DMS 273 treated with DMSO at 0.1 percent for 48 hours (cell line): ENCODE measurements around the gene KRT6C.
"Not testable (repeated sequence)": the region's sequence is repeated elsewhere in the genome, so short reads cannot be mapped to it uniquely, and the experiment has no call there.

Experiments used
- DNase-seq: peaks from one replicate; lab custom pipeline; 2025; lab: John Stamatoyannopoulos, UW

Gene KRT6C

DNA sequence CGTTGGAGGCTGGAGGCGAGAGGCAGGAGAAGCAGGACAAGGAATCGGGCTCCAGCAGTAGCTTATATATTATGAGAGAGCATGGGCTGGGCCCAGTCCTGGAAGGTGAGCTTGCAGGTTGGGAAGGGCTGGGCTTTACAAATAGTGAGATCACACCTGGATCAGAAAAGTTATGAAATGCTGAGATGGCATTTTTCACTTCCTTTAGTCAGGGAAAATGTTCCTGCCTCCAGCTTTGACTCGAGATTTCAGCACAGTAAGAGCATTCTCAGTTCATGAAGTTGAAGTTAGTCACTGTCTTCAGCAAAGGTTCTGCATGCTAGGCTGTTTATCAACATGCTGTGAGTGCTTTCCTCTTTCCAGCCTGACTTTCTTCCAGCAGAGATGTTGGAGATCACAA, at the start of gene KRT6C:
KRT6C (minus strand) TSS at position 38 of the 400 bp plus-strand sequence. CDS start 68 bp downstream, outside the sequence.
- DNase-seq: no peak

DNA sequence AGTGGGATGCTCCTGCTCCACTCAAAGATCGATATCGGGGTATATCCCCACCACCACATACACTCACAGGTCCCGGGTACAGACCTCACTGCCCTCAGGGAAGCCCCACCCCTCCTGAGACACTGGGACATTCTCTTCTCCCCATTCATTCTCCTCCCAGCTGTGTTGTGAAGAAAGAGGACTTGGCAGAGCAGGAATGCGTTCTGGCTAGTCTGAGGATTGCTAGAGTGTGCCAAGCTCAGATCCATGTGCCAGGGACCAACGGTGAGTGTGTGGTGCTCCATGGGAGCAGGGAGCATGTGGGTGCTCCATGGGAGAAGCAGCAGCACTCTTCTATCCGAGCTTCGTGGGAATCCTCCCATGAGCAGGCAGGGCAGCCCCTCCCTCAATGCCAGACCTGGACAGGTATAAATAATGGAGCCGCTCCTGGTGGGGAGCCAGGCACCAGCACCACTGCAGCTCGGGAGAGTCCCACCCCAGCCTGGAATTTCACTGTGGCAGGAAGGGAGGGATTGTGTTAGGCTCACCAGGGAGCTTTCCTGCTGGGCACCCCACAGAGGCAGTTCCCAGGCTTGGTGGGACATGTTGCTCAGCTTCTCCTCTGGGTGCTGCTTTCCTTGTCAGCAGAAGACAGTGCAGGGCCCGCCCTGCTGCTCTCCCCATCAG, 48.9 kb upstream of the KRT6C start:
- no peak for DNase-seq

DNA sequence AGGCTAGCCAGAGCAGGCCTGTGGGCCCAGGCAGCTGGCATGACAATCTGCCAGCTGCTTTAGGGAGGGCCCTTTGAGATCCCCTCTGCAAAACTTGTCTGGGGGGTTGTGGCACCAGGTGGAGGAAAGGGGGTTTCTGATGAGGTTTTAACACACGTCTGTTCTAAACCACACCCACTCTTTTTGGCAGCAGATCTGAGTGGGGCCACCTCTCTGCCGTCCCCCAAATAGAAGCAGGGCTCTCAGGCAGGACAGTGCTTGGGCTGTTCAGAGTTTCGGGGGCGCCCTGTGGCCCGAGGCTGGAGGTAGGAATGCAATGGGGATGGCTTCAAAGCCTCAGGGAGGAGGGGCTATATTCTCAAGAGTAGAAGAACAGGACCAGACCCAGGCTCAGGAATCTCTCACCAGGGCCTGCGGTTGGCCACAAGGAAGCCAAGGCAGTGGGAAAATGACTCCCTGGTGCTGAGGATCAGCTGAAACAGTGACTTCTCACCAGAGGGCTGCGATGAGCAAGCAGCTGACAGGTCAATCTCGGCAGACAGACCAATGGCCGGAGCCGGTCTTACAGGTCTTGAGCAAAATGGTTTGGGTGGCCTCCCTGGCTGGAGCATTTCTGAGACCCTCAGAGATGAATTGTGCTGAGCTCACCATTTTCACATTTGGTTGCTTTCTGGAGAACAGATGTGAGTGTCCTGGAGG, 48.1 kb upstream of the KRT6C start:
- no peak for DNase-seq

DNA sequence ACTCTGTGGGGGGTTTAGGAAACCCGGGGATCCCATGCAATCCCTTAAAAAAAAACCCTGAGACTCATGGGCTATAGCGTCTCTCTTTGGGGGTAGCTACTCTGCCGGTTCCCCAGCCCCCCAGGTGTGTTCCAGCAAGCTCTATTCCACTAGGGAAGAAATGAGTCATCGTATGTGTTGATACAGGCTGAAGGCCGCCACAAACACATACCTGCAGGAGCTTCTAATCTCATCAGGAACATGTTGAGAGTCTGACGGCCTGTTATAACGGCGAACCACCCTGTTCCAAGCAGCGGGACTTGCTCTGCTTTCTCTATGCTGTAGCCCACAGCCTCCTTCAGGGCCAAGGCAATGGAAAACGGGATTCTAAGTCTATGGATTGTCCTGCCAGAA, 47.6 kb upstream of the KRT6C start:
- no peak for DNase-seq

DNA sequence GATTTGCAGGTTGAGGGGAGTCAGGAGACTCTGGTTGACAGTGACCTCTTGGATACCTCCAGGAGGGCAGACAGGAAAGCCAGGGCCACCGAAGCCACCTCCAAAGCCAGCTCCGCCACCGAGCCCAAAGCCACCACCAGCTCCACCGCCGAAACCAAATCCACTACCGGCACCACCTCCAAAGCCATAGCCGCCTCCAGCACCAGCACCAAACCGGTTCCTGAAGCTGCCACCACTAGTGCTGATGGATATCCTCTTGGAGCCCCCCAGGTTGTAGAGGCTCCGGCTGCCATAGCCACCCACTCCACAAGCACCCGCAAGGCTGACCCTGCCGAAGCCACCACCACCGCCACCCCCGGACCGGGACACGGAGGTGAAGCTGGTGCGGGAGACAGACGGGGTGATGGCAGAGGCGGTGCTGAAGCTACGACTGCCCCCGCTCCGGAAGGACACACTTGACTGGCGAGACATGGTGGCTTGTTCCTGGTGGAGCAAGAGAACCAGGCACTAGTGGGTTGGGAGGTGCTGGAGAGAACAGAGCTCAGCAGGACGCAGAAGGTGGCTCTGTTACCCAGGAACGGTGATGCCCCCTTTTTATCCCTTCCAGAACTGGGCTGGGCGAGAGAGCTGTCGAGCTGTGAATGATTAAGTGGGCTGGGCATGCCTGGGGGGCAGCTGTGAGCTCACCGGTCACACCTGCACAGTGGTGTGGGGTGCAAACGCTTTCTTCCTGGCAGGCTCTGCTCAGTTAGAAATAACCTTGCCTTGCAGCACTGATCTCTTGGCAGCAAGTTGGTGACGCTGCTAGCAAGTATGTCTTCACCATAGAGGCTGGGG, 46.4 kb upstream of the KRT6C start, which contains the start of gene KRT5:
KRT5 (minus strand) TSS at position 569 of the 837 bp plus-strand sequence; CDS start at position 471, 98 bp downstream.
- DNase-seq: no peak

DNA sequence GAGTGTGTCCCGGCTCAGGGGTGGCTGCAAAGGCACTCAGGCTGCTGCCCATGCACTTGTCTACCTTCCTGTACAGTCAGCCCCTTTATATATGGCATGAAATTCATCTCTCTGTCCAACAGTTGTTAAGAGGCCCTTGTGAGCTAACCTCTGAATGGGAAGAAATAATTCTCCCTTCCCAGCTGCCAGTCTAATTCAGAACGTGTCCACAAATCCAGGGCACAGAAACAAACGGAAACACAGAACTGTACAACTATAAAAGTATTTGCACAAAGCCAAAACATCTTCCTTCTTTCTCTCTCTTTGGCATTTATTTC, 45.7 kb upstream of the KRT6C start:
- DNase-seq: no peak

DNA sequence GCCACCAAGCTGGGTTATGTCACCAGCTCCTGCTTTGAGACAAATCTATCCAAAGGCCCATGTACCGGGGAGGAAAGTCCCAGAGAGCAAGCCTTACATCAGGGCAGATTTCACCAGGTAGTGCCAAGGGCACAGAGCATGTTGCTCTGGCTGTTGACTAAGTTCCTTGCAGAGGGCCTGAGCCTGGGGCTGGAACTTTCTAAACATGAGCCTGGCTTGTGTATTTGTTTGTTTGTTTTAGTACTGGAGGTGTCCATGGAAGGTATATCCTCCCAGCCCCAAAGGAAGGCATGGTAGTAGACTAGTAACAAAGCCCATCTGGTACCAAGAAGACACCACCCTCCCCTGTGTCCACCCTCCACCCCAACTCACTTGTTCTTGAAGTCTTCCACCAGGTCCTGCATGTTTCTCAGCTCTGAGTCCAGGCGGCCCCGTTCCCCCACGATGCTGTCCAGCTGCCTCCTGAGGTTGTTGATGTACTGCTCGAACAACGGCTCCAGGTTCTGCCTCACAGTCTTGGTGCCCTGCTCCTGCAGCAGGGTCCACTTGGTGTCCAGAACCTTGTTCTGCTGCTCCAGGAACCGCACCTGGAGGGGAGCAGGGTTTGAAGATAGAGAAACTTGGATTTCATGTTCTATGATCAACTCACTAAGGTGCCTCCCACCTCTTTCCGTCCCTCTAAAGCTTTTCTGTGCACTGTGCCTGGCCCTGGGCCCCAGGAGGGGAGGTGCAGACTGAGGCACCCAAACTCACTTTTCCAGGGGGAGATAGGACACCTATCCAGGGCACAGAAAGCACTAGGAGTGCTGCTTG, 45.2 kb upstream of the KRT6C start:
- no peak for DNase-seq

DNA sequence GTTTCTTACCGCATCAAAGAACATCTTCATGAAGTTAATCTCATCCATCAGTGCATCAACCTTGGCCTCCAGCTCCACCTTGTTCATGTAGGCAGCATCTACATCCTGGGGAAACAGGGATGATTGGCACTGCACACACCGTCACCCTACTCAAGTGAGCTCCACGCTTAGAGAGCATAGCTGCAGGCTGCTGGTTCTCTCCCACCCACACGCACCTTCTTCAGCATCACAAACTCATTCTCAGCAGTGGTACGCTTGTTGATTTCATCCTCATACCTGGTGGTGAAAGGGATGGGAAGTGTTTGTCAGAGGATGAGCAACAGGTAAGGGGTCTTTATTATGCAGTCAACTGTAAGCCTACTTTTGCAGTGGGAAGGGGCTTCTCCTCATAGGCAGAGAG, 44.3 kb upstream of the KRT6C start:
- DNase-seq: no peak

DNA sequence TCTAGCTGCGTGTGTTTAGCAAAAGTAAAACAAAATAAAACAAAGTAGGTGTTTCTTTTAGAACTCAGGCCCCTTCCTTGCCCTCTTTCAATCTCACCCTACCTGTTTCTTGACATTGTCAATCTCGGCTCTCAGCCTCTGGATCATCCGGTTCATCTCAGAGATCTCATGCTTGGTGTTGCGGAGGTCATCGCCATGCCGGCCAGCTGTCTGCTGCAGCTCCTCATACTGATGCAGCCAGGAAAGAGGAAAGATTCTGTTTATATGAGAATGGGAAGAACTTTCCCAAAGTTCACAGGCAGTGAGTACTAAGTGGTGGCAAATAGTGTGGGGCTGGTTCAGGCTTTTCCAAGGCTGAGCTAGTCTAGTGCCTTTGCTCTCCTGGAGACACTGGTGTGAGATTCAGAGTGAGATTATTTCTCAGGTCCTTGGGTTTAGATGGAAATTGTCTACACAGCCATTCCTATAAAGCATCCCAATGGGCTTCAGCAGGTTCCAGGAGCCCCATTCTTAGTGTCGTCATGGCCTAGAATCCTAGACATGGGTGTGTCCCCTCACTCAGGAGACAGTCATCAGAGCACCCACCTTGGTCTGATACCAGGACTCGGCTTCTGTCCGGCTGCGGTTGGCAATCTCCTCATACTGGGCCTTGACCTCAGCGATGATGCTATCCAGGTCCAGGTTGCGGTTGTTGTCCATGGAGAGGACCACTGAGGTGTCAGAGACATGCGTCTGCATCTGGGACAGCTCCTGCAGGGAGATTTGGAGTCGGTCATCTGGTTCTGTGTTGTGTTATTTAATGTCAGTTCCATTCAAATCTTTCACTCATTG, 43.6 kb upstream of the KRT6C start:
- no peak for DNase-seq

DNA sequence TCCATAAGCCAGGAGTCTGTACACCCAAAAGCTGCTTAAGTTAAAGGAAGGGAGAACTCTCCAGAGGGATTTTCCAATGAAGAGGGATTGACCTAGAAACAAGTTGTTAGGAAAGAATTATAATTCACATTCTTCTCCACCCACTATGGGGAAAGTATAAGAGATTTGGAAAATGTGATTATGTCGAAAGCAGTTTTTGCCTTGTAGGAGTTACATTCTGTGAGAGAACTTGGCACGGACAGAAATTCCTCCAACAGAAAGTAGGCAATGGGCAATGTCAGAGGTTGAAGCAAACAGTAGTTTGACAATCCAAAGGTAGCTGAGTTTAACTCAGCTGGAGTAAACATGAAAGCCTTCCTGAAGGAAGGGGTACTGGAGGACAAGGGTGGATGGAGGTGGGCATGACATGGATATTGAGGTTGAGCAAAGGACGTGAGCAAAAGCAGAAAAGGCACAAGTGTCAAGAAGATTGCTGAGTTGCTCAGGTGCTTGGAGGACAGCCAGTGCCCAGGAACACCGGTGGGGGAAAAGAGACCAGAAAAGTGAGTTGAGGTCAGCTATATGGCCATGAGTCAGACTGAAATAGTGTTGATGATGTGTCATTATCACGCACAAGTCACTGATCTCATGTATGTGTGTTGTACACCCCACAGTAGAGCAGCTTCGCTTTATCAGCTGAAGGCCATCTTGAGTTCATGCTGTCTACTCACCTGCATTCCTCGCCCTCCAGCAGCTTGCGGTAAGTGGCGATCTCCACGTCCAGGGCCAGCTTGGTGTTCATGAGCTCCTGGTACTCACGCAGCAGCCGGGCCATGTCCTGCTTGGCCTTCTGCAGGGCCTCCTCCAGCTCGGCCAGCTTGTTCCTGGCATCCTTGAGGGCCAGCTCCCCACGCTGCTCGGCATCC, 42.6 kb upstream of the KRT6C start:
- DNase-seq: no peak

DNA sequence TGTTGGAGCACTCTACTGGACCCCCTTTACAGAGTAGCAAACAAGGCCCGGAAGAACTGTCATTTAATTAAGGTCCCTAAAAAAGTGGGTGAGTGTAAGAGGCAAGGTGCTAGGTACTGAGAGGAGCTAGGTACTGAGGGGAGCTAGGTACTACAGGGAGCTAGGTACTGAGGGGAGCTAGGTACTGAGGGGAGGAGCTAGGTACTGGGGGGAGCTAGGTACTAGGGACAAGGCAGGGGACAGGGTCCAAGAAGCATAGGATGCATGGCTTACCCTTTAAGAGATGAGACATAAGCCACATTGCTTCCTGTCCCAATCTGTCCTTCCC, 41.7 kb upstream of the KRT6C start:
- no peak for DNase-seq

DNA sequence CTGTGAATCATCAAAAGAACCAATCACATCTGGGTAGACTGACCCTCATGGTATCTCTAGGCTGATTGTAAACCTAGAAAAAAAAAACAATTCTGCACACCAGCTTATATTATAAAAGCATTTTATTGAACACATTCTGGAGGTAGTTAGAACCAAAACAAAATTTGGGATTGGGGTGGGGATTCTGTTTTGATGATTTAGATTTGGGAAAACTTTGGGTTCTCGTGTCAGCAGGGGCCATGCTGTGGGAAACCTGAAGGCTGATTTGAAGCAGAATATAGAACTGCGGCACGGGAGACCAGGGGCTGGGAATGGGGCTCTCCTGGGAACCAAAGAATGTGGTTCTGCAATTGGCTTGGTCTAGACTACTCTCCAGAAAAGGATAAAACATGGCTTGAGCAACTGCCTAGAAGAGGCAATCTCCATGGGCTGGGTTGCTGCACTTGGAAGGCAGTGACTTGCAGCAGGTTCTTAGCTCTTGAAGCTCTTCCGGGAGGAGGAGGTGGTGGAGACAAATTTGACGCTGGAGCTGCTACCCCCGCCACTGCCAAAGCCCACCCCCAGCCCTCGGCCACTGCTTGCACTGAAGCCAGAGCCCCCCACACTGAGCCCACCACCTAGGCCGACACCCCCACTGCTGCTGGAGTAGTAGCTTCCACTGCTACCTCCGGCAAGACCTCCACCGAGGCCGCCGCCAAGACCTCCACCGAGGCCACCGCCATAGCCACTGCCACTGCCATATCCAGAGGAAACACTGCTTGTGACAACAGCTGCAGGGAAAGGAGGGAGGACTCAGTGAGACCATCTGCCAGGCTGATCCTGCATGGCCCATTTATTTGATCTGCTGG, 41.1 kb upstream of the KRT6C start:
- no peak for DNase-seq

DNA sequence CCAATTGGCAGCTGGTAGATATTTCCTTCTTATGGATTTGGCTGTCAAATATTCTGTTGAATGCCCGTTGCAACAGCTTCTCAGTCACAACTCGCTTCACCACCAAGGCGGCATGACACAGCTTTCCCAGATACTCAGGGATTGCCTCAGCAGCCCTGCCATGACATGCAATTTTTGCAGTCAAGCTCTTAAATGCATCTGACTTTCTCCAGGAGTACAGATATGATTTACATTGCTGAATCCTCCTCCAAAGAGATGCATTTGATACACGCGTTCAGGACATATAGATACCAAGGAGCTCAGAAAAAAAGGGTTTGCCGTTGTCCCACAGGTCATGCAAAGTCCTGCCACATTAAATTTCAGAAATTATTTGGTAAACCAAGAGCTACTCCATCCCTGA, 40.1 kb upstream of the KRT6C start:
- no peak for DNase-seq

DNA sequence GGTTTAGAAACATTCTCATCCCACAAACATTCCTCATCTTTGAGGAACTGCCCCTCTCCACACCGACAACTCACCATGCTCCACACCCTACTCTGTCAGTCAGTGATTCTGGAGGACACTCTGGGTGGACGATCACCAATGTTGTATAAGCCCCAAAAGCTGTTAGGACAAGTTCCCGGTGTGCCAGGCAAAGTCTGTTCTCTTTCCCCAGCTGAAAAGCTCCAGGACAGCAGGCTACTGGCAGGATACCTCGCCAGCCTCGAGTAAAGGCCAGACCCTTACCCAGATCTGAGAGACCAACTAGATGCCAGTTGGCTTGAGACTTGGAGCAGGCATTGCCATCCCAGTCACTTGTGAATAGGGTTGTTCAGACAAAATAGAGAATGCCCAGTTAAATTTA, 34.6 kb upstream of the KRT6C start:
- no peak for DNase-seq

DNA sequence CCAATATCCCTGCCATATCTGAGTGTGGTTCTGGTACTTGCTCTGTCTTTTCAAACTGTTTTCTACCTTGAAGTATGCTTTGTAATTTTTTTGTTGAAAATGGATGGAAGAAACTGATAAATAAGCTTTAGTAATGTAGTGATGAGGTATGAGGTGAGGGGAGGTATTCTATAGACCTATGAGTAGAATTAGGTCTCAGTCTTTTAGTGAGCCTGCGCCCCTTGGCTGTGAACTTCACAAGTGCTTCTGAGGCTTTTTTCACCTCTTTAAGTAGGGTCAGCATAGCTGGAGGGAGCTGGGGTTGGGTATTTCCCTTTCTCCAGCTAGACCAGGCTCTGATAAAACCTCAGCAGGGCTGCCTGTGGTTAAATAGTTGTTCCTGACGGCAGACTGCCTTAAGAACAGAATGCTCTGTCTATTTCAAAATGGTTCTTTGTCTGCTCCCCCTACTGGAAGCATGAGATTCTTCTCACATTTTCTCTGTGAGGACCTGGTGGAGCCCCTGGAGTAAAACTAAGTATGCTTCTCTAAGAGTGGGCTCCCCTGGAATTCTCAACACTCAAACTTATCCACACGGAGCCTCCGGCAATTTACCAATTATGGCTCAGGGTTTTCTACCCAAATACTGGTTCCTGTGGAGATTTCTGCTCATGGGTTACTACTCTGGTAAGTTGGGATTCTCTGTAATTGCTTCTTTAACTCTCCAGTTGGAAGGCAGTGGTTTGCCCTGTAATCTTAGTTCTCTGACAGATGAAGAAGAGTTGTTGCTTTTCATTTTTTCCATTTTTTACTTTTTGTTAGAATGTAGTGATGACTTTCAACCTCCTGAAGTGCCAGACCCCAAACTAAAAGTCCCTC, 33.5 kb upstream of the KRT6C start:
- no peak for DNase-seq

DNA sequence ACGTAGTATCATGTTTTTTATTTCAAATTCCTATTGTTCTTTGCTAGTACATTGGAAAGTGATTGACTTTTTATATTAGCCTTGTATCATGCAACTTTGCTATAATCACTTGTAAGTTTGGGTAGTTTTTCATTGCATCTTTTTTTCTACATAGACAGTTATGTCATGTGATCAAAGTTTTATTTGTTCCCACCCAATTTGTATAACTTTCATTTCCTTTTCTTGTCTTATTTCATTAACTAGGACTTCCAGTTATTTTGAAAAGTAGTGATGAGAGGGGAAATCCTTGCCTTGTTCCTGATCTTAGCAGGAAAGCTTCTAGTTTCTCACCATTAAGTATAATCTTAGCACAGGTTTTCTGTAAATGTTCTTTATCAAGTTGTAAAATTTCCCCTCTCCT, 29.3 kb upstream of the KRT6C start:
- DNase-seq: no peak

DNA sequence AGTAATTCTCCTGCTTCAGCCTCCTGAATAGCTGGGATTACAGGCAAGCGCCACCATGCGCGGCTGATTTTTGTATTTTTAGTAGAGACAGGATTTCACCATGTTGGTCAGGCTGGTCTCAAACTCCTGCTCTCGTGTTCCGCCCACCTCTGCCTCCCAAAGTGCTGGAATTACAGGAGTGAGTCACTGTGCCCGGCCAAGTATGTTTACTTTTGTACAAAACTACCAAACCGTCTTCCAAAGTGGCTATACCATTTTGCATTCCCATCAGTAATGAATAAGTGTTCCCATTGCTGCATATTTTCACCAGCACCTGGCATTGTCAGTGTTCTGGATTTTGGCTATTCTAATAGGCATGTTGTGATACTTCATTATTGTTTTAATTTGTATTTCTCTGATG, 27.9 kb upstream of the KRT6C start:
- no peak for DNase-seq

DNA sequence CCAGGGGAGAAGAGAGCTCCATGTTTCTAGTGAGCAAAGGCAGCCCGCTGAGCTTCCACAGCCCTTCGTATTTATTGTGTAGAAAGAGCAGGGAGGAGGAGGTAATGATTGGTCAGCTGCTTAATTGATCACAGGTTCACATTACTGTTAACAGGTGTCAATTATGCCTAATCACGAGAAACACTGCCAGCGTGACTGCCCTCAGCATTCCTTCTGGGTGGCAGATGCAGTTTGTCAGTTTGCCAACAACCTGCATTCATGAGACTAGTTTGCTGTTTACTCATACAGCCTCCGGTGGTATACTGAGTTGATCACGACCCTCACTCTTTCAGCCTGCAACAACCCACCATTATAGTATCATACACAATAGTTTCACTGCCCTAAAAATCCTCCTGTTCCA, 27.0 kb upstream of the KRT6C start:
- DNase-seq: not testable (repeated sequence)
